Ishikawa (cell line): ENCODE results near the gene EVPL.

ENCODE experiments used
- CEBPB ChIP-seq: IDR thresholded peaks from 2 replicates; pipeline ENCODE4 v1.6.1; 2012
- EGR1 ChIP-seq: IDR thresholded peaks from 2 replicates; pipeline ENCODE4 v1.6.1; 2012
- EP300 ChIP-seq: IDR thresholded peaks from 2 replicates; pipeline ENCODE4 v1.6.1; 2012; ENCODE audit warnings: borderline replicate concordance
- FOXM1 ChIP-seq: IDR thresholded peaks from 2 replicates; pipeline ENCODE4 v1.6.1; 2012; ENCODE audit warnings: low read depth, borderline replicate concordance
- MAX ChIP-seq: IDR thresholded peaks from 2 replicates; pipeline ENCODE4 v1.6.1; 2012
- NFIC ChIP-seq: IDR thresholded peaks from 2 replicates; pipeline ENCODE4 v1.6.1; 2012
- RAD21 ChIP-seq: IDR thresholded peaks from 2 replicates; pipeline ENCODE4 v1.6.1; 2012; ENCODE audit warnings: low read depth
- REST ChIP-seq: IDR thresholded peaks from 2 replicates; pipeline ENCODE4 v1.6.1; 2012; ENCODE audit warnings: low read depth, mild to moderate bottlenecking
- TAF1 ChIP-seq: IDR thresholded peaks from 2 replicates; pipeline ENCODE4 v1.6.1; 2012; ENCODE audit warnings: low read depth, mild to moderate bottlenecking
- TCF12 ChIP-seq: IDR thresholded peaks from 2 replicates; pipeline ENCODE4 v1.6.1; 2012; ENCODE audit warnings: low read depth
- TEAD4 ChIP-seq: IDR thresholded peaks from 2 replicates; pipeline ENCODE4 v1.6.1; 2012
- YY1 ChIP-seq: IDR thresholded peaks from 2 replicates; pipeline ENCODE4 v1.6.1; 2012; ENCODE audit warnings: low read depth
- TF ChIP-seq, protein P1 (sequence below): IDR thresholded peaks from 2 replicates; pipeline ENCODE4 v1.6.1; 2012

GRCh38 chr17:76000016-76000754, 26.9 kb downstream of the EVPL start:
- TF ChIP-seq REST: no peak
- TF ChIP-seq EGR1: no peak
- TF ChIP-seq EP300: no peak
- 0 out of 2 replicates have a peak, but pooled peaks have one; percentile 29 for TF ChIP-seq YY1
- TF ChIP-seq RAD21: peak; percentile 75
- TF ChIP-seq MAX: no peak
- TF ChIP-seq TAF1: no peak
- TF ChIP-seq TEAD4: no peak
- TF ChIP-seq, protein P1, sequence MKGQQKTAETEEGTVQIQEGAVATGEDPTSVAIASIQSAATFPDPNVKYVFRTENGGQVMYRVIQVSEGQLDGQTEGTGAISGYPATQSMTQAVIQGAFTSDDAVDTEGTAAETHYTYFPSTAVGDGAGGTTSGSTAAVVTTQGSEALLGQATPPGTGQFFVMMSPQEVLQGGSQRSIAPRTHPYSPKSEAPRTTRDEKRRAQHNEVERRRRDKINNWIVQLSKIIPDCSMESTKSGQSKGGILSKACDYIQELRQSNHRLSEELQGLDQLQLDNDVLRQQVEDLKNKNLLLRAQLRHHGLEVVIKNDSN: no peak
- TF ChIP-seq TCF12: no peak
- TF ChIP-seq FOXM1: no peak
- no peak for TF ChIP-seq CEBPB
- TF ChIP-seq NFIC: no peak
